HepG2 (cell line): ENCODE results near the gene MST1R. TPM values are rescaled to one million over a fixed set of nuclear protein-coding genes. Genes with fewer than 3 reads are reported as not detected.

Experiments used
- BORCS8-MEF2B ChIP-seq: sonication (generic); formaldehyde crosslinking; IDR thresholded peaks from 2 replicates; pipeline ENCODE4 v1.8.0; 2022; ENCODE audit warnings: mild to moderate bottlenecking, missing genetic modification reagents
- CBX5 ChIP-seq: sonication (generic); formaldehyde crosslinking; IDR thresholded peaks from 2 replicates; pipeline ENCODE4 v1.4.0; 2020; ENCODE audit warnings: missing genetic modification reagents, borderline replicate concordance
- GTF2F1 ChIP-seq: fragments of 150-350 bp; IDR thresholded peaks from 2 replicates; pipeline ENCODE4 v1.6.1; 2014; ENCODE audit warnings: low read length
- HNF4A ChIP-seq: sonication (generic); formaldehyde crosslinking; IDR thresholded peaks from 2 replicates; pipeline ENCODE4 v1.4.0; 2020; ENCODE audit warnings: missing genetic modification reagents
- MXD4 ChIP-seq: IDR thresholded peaks from 2 replicates; pipeline ENCODE4 v1.6.1; 2016; ENCODE audit warnings: mild to moderate bottlenecking, missing biosample characterization, missing genetic modification reagents
- NR2F6 ChIP-seq, 2 experiments: IDR thresholded peaks; 2 replicates each; pipeline ENCODE4 v1.6.1; 2016; ENCODE audit warnings: antibody characterized with exemption in 1 of 2, mild to moderate bottlenecking in 1 of 2
- PHF8 ChIP-seq: sonication (generic); formaldehyde crosslinking; IDR thresholded peaks from 2 replicates; pipeline ENCODE4 v1.5.0; 2020; ENCODE audit warnings: missing genetic modification reagents
- SMAD1 ChIP-seq: sonication (generic); formaldehyde crosslinking; IDR thresholded peaks from 2 replicates; pipeline ENCODE4 v1.4.0; 2020; ENCODE audit warnings: missing genetic modification reagents, low read depth, mild to moderate bottlenecking, borderline replicate concordance
- ZFP36L1 ChIP-seq: sonication (generic); formaldehyde crosslinking; IDR thresholded peaks from 2 replicates; pipeline ENCODE4 v1.8.0; 2022; ENCODE audit warnings: mild to moderate bottlenecking, missing genetic modification reagents, moderate library complexity
- ZKSCAN8 ChIP-seq: IDR thresholded peaks from 2 replicates; pipeline ENCODE4 v1.6.1; 2016; ENCODE audit warnings: borderline replicate concordance, missing genetic modification reagents, missing compliant biosample characterization
- ZNF136 ChIP-seq: sonication (generic); formaldehyde crosslinking; IDR thresholded peaks from 2 replicates; pipeline ENCODE4 v1.8.1; 2022; ENCODE audit warnings: low read depth, mild to moderate bottlenecking, moderate library complexity, missing genetic modification reagents
- ZNF563 ChIP-seq: sonication (generic); formaldehyde crosslinking; IDR thresholded peaks from 2 replicates; pipeline ENCODE4 v1.8.0; 2022; ENCODE audit warnings: mild to moderate bottlenecking, moderate library complexity, missing genetic modification reagents
- ZNF703 ChIP-seq: sonication (generic); formaldehyde crosslinking; IDR thresholded peaks from 2 replicates; pipeline ENCODE4 v1.5.1; 2020; ENCODE audit warnings: missing genetic modification reagents, mild to moderate bottlenecking, moderate library complexity, borderline replicate concordance
- polyA plus RNA-seq, 8 experiments: library from polyadenylated mRNA; depleted of rRNA in 3 of 8; stranded (reverse) in 7 of 8; unstranded in 1 of 8; fragments of >200 nt; fragmentation: Illumina TruSeq in 4 of 8; extraction: Trizol in 4 of 8; gene quantifications; 2 replicates each; pipeline versions ENCODE4 v1.2.1 to v1.2.3, GENCODE V29; 2011 to 2016; ENCODE audit warnings: low read depth in 4 of 8, missing spikeins in 1 of 8, mixed read lengths in 1 of 8; ENCODE audit not compliant: insufficient read depth in 1 of 8
- total RNA-seq, 5 experiments: library from RNA; depleted of rRNA; stranded (reverse); fragments of >200 nt; fragmentation: Illumina TruSeq; extraction: Trizol; gene quantifications; 2 replicates each; pipeline ENCODE4 v1.2.3, GENCODE V29; 2016; ENCODE audit warnings: low read depth in 1 of 5
- TF ChIP-seq, protein P1 (sequence below): sonication (generic); formaldehyde crosslinking; IDR thresholded peaks from 2 replicates; pipeline ENCODE4 v1.4.0; 2020; ENCODE audit warnings: mild to moderate bottlenecking, missing genetic modification reagents
- TF ChIP-seq, protein P2 (sequence below): sonication (generic); formaldehyde crosslinking; IDR thresholded peaks from 2 replicates; pipeline ENCODE4; 2020; ENCODE audit warnings: missing genetic modification reagents, mild to moderate bottlenecking, borderline replicate concordance
- TF ChIP-seq, protein P3 (sequence below): sonication (generic); formaldehyde crosslinking; IDR thresholded peaks from 2 replicates; pipeline ENCODE4 v1.4.0; 2020; ENCODE audit warnings: missing genetic modification reagents
- TF ChIP-seq, protein P4 (sequence below): sonication (generic); formaldehyde crosslinking; IDR thresholded peaks from 2 replicates; pipeline ENCODE4 v1.5.0; 2020; ENCODE audit warnings: missing genetic modification reagents
- TF ChIP-seq, protein P5 (sequence below): IDR thresholded peaks from 2 replicates; pipeline ENCODE4 v1.6.1; 2012; ENCODE audit warnings: inconsistent platforms
- TF ChIP-seq, protein P6 (sequence below): sonication (generic); formaldehyde crosslinking; IDR thresholded peaks from 2 replicates; pipeline ENCODE4 v1.8.0; 2022; ENCODE audit warnings: missing genetic modification reagents, mild to moderate bottlenecking, borderline replicate concordance

The MST1R gene
- total and polyA plus RNA-seq, 2 of the 13 experiments (the other 11 are each of a cell fraction or from before 2014, with no cell fraction given), result 0.11 to 0.77 TPM

DNA sequence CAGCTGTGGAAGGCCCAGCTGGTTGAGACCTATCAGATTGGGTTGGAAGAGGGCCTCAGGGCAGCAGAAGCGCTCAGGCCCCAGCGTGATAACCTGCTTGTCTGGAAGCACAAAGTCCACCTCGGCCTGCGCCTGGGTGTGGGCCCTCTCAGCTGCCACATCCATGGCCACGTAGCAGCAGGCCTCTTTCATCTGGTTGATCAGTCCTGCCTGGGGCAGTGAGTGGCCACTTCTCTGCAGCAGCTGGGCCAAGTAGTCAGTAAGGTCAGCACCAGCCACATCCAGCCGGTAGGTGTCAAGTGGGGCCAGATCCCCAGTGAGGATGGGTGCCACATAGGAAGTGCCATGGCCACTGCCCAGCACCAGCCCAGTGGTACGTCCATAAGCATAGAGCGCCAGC is 30.1 kb downstream of the MST1R start (continued):
- TF ChIP-seq PHF8 (CRISPR knock-in tag) (peak; percentile 64), HNF4A (CRISPR knock-in tag) (peak; percentile 97), ZNF563 (CRISPR knock-in tag) (no peak), ZFP36L1 (CRISPR knock-in tag) (no peak), ZKSCAN8 (CRISPR knock-in tag) (0 out of 2 replicates have a peak, but pooled peaks have one; percentile 39), GTF2F1 (no peak), NR2F6 (IDR thresholded peaks at IDR 0.05) (no peak), NR2F6 (CRISPR knock-in tag; IDR thresholded peaks at IDR 0.05) (peak; percentile 58; the same call in 1 of the 2 replicates), BORCS8-MEF2B (peak; percentile 57; the same call in 1 of the 2 replicates), CBX5 (CRISPR knock-in tag) (0 out of 2 replicates have a peak, but pooled peaks have one; percentile 21), ZNF703 (CRISPR knock-in tag) (no peak), ZNF136 (CRISPR knock-in tag) (no peak), MXD4 (peak; percentile 35; the same call in 1 of the 2 replicates), SMAD1 (peak; percentile 74; the same call in 1 of the 2 replicates)
- TF ChIP-seq, protein P1, sequence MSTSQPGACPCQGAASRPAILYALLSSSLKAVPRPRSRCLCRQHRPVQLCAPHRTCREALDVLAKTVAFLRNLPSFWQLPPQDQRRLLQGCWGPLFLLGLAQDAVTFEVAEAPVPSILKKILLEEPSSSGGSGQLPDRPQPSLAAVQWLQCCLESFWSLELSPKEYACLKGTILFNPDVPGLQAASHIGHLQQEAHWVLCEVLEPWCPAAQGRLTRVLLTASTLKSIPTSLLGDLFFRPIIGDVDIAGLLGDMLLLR (CRISPR knock-in tag), result no peak
- TF ChIP-seq, protein P2, sequence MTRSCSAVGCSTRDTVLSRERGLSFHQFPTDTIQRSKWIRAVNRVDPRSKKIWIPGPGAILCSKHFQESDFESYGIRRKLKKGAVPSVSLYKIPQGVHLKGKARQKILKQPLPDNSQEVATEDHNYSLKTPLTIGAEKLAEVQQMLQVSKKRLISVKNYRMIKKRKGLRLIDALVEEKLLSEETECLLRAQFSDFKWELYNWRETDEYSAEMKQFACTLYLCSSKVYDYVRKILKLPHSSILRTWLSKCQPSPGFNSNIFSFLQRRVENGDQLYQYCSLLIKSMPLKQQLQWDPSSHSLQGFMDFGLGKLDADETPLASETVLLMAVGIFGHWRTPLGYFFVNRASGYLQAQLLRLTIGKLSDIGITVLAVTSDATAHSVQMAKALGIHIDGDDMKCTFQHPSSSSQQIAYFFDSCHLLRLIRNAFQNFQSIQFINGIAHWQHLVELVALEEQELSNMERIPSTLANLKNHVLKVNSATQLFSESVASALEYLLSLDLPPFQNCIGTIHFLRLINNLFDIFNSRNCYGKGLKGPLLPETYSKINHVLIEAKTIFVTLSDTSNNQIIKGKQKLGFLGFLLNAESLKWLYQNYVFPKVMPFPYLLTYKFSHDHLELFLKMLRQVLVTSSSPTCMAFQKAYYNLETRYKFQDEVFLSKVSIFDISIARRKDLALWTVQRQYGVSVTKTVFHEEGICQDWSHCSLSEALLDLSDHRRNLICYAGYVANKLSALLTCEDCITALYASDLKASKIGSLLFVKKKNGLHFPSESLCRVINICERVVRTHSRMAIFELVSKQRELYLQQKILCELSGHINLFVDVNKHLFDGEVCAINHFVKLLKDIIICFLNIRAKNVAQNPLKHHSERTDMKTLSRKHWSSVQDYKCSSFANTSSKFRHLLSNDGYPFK (CRISPR knock-in tag), result peak; percentile 48; the same call in 1 of the 2 replicates
- TF ChIP-seq, protein P3, sequence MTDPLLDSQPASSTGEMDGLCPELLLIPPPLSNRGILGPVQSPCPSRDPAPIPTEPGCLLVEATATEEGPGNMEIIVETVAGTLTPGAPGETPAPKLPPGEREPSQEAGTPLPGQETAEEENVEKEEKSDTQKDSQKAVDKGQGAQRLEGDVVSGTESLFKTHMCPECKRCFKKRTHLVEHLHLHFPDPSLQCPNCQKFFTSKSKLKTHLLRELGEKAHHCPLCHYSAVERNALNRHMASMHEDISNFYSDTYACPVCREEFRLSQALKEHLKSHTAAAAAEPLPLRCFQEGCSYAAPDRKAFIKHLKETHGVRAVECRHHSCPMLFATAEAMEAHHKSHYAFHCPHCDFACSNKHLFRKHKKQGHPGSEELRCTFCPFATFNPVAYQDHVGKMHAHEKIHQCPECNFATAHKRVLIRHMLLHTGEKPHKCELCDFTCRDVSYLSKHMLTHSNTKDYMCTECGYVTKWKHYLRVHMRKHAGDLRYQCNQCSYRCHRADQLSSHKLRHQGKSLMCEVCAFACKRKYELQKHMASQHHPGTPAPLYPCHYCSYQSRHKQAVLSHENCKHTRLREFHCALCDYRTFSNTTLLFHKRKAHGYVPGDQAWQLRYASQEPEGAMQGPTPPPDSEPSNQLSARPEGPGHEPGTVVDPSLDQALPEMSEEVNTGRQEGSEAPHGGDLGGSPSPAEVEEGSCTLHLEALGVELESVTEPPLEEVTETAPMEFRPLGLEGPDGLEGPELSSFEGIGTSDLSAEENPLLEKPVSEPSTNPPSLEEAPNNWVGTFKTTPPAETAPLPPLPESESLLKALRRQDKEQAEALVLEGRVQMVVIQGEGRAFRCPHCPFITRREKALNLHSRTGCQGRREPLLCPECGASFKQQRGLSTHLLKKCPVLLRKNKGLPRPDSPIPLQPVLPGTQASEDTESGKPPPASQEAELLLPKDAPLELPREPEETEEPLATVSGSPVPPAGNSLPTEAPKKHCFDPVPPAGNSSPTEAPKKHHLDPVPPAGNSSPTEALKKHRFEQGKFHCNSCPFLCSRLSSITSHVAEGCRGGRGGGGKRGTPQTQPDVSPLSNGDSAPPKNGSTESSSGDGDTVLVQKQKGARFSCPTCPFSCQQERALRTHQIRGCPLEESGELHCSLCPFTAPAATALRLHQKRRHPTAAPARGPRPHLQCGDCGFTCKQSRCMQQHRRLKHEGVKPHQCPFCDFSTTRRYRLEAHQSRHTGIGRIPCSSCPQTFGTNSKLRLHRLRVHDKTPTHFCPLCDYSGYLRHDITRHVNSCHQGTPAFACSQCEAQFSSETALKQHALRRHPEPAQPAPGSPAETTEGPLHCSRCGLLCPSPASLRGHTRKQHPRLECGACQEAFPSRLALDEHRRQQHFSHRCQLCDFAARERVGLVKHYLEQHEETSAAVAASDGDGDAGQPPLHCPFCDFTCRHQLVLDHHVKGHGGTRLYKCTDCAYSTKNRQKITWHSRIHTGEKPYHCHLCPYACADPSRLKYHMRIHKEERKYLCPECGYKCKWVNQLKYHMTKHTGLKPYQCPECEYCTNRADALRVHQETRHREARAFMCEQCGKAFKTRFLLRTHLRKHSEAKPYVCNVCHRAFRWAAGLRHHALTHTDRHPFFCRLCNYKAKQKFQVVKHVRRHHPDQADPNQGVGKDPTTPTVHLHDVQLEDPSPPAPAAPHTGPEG (CRISPR knock-in tag), result no peak
- TF ChIP-seq, protein P4, sequence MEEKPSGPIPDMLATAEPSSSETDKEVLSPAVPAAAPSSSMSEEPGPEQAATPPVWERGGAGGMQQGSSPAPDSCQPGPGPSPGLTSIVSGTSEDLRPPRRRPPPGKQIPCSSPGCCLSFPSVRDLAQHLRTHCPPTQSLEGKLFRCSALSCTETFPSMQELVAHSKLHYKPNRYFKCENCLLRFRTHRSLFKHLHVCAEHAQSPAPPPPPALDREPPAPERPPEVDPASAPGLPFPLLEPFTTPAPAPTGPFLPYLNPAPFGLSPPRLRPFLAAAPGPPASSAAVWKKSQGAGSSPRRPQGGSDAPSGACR, result no peak
- TF ChIP-seq, protein P5, sequence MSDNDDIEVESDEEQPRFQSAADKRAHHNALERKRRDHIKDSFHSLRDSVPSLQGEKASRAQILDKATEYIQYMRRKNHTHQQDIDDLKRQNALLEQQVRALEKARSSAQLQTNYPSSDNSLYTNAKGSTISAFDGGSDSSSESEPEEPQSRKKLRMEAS, result peak; percentile 56
- TF ChIP-seq, protein P6, sequence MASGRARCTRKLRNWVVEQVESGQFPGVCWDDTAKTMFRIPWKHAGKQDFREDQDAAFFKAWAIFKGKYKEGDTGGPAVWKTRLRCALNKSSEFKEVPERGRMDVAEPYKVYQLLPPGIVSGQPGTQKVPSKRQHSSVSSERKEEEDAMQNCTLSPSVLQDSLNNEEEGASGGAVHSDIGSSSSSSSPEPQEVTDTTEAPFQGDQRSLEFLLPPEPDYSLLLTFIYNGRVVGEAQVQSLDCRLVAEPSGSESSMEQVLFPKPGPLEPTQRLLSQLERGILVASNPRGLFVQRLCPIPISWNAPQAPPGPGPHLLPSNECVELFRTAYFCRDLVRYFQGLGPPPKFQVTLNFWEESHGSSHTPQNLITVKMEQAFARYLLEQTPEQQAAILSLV (CRISPR knock-in tag), result no peak
